HUES6 (cell line): Measurements from ENCODE around the gene LTC4S.

Source experiments
- H3K27ac ChIP-seq: 2 replicates; pipeline ENCODE4 v1.7.0; 2013; ENCODE audit warnings: low read depth, mild to moderate bottlenecking, low read length, inconsistent platforms
- H3K27me3 ChIP-seq: 2 replicates; pipeline ENCODE4 v1.6.1; 2013; ENCODE audit warnings: low read length; ENCODE audit not compliant: control insufficient read depth, insufficient read depth
- H3K36me3 ChIP-seq: 2 replicates; pipeline ENCODE4 v1.6.1; 2013; ENCODE audit warnings: low read length; ENCODE audit not compliant: control insufficient read depth, insufficient read depth
- H3K4me1 ChIP-seq: 2 replicates; pipeline ENCODE4 v1.6.1; 2013; ENCODE audit warnings: low read length; ENCODE audit not compliant: control insufficient read depth, insufficient read depth
- H3K4me3 ChIP-seq: 2 replicates; pipeline ENCODE4 v1.5.1; 2013; ENCODE audit warnings: low read depth, low read length
- H3K9ac ChIP-seq: one replicate; pipeline ENCODE4 v1.6.1; 2013; ENCODE audit warnings: mild to moderate bottlenecking, low read length
- H3K9me3 ChIP-seq: 2 replicates; pipeline ENCODE4 v1.6.1; 2013; ENCODE audit warnings: low read depth, low read length; ENCODE audit not compliant: control insufficient read depth, insufficient read depth

LTC4S gene

DNA sequence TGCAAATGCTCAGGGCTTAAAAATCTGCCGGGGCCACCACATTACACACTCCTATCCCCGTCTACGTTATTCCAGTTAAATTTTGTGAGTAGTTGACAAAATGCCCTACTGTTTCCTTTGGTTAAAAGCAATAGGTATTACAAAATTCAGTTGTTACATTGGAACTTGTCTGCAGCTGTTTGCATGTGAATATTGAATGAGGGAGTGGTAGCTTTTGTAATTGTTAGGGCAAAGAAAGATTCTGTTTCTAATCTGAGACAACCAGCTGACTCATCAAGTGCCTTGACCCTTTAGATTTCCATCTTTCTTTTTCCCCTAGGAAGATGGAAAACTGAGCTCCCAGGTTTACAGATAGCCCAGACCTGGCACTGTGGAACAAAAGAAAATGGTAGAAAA, 31.0 kb upstream of the LTC4S start:
- Histone ChIP-seq H3K9me3 (no peaks in the 10 kb centered on the region), H3K4me3 (no peak overlapping the region), H3K27me3 (no peaks in the 10 kb centered on the region), H3K4me1 (peaks cover 49% of the 10 kb centered on the region), H3K9ac (peak overlapping the region; percentile 6), H3K36me3 (peaks cover 27% of the 10 kb centered on the region), H3K27ac (no peak overlapping the region)

DNA sequence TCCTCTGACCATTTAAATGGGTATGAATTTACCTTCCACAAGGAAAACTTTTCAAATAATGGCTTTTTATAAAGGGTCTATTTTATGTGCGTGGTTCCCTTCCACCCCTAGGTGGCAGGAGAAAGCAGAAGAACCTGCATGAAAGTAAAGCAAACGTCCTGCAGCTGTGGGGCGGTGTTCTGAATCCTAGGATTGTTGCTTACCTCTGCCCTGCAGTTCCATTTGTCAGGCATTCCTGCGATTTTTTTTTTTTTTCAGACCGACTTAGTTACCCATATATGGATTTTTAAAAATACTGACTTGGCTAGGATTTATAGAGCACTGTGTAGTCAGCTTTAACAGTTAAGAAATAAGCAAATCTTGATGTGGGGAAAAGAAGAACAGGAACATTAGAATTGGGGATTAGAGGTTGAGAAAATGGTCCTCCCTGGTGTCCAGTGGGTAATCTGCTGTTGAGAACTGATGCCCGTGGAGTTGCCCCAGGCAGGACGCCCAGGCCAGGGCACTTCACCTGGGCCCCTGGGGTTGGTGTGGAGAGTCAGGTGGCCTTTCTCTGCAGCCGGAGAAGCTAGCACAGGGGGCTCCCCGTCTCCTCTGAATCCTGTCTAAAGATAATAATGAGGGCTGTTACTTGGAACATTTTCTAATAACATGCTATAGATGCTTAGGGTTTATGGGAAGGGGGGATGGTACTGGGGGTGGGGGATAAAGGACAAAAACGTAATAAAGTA, 30.4 kb upstream of the LTC4S start:
- Histone ChIP-seq H3K9me3 (no peaks in the 10 kb centered on the region), H3K27ac (no peak overlapping the region), H3K4me3 (no peak overlapping the region), H3K36me3 (peaks cover 30% of the 10 kb centered on the region), H3K9ac (peak overlapping the region; percentile 31), H3K4me1 (peaks cover 49% of the 10 kb centered on the region), H3K27me3 (no peaks in the 10 kb centered on the region)

DNA sequence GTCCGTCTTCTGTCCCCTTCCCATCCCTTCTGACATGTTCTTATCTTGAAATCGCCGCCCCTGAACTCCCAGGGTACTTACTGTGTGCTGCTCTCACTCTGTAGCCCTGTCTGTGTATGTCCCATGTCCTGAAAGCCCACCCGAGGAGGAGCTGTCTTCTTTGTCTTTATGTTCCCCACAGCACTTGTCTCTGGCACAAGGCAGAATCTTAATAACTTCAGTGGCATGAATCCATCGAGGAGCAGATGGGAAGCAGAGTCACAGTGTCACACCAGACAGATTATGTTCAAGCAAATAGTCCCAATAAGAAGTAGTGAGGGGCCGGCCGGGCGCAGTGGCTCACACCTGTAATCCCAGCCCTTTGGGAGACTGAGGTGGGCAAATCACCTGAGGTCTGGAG, 29.7 kb upstream of the LTC4S start:
- no peaks in the 10 kb centered on the region for H3K27me3 ChIP-seq
- no peak overlapping the region for H3K27ac ChIP-seq
- no peak overlapping the region for H3K4me3 ChIP-seq
- peaks cover 49% of the 10 kb centered on the region for H3K4me1 ChIP-seq
- H3K36me3 ChIP-seq = peaks cover 36% of the 10 kb centered on the region
- no peaks in the 10 kb centered on the region for H3K9me3 ChIP-seq
- peak overlapping the region; percentile 15 for H3K9ac ChIP-seq

DNA sequence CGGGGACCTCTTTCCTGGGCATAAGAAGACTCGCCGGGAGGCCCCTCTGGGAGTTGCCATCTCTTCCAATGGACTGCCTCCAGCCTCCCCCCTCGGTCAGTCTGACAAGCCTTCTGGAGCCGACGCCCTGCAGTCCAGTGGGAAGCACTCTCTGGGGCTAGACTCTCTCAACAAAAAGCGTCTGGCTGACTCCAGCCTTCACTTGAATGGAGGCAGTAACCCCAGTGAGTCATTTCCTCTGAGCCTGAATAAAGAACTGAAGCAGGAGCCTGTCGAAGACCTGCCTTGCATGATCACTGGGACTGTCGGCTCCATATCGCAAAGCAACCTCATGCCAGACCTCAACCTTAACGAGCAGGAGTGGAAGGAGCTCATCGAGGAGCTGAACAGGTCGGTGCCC, 28.4 kb upstream of the LTC4S start:
- peaks cover 49% of the 10 kb centered on the region for H3K36me3 ChIP-seq

DNA sequence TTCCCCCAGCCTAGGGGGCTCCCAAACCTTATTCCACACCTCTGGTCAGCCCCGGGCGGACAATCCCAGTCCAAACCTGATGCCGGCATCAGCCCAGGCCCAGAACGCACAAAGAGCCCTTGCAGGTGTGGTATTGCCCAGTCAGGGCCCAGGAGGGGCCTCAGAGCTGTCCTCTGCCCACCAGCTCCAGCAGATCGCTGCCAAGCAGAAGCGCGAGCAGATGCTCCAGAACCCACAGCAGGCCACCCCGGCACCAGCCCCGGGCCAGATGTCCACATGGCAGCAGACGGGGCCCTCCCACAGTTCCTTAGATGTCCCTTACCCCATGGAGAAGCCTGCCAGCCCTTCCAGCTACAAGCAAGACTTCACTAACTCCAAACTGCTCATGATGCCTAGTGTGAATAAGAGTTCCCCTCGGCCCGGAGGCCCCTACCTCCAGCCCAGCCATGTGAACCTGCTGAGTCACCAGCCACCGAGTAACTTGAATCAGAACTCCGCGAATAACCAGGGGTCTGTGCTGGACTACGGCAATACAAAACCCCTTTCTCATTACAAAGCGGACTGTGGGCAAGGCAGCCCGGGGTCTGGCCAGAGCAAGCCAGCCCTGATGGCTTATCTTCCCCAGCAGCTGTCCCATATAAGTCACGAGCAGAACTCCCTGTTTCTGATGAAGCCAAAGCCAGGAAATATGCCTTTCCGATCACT, 27.6 kb upstream of the LTC4S start:
- Histone ChIP-seq H3K4me3 (no peak overlapping the region), H3K36me3 (peaks cover 57% of the 10 kb centered on the region), H3K9me3 (no peaks in the 10 kb centered on the region), H3K9ac (peak overlapping the region; percentile 38), H3K27ac (peak overlapping the region; percentile 12), H3K4me1 (peaks cover 43% of the 10 kb centered on the region), H3K27me3 (no peaks in the 10 kb centered on the region)

More for the DNA sequence above, 28.4 kb upstream of the LTC4S start:
- Histone ChIP-seq H3K9ac (peak overlapping the region; percentile 38), H3K4me1 (peaks cover 43% of the 10 kb centered on the region), H3K27me3 (no peaks in the 10 kb centered on the region), H3K27ac (peak overlapping the region; percentile 12; the same call in 1 of the 2 replicates), H3K9me3 (no peaks in the 10 kb centered on the region), H3K4me3 (no peak overlapping the region)

DNA sequence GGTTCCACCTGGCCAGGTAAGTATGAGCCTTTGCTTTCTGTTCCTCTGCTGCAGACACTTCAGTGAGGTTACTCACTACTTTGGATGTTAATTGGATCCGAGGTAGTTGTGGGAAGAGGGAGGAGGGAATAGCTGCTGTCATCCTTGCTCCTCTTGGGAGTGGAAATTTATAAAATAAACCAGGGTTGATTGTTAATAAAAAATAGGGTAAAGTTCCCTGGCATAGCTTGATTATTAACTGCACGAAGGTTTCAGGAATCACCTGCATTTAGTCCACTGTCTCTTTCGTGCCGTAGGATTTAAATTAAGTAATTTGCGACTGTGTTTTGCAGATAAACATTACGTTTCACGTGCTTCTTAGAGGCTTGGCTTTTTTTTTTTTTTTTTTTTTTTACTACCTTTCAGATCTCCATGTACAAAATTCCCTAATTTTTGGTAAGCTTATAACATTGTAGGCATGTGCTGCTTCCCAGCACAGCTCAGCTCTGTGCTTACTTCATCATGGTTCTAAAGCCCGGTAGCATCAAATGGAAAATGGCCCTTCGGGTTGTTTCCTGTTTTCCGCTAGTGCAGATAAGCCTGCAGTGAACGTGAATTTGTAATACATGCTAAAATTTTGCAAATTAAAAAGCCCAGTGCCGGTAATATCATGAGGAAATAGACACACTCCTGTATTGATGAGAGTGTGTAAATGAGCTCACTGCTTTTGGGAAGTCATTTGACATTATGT, 26.9 kb upstream of the LTC4S start:
- Histone ChIP-seq H3K4me1 (peaks cover 40% of the 10 kb centered on the region), H3K36me3 (peaks cover 64% of the 10 kb centered on the region), H3K4me3 (no peak overlapping the region), H3K27ac (peak overlapping the region; percentile 12; the same call in 1 of the 2 replicates), H3K9me3 (no peaks in the 10 kb centered on the region), H3K27me3 (no peaks in the 10 kb centered on the region), H3K9ac (peak overlapping the region; percentile 0)

DNA sequence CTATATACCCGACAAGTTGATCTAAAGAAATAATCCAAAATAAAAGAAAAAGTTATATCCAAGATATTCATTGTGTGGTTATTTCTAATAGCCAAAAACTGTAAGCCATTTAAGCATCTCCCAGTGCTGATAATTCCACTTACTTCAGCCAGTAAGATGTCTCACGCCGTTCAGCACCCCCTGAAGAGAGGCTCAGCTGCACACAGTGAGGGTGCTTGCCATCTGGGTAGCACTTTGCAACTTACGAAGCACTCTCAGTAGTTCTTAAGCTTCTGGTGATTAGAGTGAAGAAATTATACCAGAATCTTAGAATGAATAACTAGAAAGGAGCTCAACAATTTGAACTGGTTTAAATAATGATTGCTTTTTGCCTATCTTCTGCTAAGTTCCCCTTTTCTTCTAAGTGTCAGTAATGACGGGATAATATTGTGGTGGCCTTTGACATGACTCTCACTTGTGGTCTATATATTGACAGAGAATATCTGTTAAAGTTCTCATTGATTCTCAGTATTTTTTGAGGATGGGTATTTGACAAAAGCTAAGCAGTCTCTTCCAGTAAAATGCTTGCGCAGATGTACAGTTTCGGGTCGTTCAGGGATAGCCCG, 26.2 kb upstream of the LTC4S start:
- H3K4me3 ChIP-seq = no peak overlapping the region
- peaks cover 71% of the 10 kb centered on the region for H3K36me3 ChIP-seq
- H3K9me3 ChIP-seq = no peaks in the 10 kb centered on the region
- H3K4me1 ChIP-seq = peaks cover 33% of the 10 kb centered on the region
- no peak overlapping the region for H3K9ac ChIP-seq
- no peak overlapping the region for H3K27ac ChIP-seq
- no peaks in the 10 kb centered on the region for H3K27me3 ChIP-seq

DNA sequence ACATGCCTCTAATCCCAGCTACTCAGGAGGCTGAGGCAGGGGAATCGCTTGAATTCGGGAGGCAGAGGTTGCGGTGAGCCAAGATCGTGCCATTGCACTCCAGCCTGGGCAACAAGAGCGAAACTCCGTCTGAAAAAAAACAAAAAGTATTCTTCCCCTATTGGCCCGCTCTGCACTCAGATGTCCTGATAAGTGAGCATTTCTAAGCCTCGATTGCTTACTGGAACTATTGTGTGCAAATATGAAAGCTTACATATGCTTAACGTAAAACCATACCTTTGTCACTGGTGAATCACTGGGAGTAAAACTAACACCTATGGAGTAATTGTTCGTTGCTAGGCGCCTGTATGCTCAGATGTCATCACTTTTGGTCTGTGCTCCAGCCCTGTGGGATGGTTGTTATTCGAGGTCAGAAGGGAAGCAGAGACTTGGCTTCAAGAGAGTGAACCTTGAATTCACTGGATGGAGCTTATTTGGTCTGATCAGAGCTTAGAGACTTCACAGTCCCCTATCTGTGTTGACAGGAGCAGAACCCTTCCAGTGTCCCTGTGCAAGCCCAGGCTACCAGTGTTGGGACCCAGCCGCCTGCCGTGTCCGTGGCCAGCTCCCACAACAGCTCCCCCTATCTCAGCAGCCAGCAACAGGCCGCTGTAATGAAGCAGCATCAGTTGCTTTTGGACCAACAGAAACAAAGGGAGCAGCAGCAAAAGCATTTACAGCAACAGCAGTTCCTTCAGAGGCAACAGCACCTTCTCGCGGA, 25.3 kb upstream of the LTC4S start:
- Histone ChIP-seq H3K4me3 (no peak overlapping the region), H3K27ac (no peak overlapping the region), H3K9me3 (no peaks in the 10 kb centered on the region), H3K4me1 (peaks cover 25% of the 10 kb centered on the region), H3K9ac (no peak overlapping the region), H3K36me3 (peaks cover 79% of the 10 kb centered on the region), H3K27me3 (no peaks in the 10 kb centered on the region)

DNA sequence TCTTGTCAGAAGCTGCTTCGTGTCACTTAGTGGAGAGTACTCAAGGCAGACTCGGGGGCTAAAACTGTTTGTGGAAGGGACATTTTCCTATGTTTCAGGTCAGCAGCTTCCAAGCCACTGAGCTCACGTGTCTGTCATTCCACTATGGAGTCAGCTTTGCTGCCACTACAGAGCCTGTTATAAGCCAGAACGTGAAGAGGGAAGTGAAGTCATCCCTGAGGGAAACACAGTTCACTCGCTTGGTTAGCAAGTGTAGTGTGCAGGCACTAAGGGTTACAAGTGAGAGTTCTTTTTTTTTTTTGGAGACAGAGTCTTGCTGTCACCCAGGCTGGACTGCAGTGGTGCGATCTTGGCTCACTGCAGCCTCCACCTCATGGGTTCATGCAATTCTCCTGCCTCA, 24.5 kb upstream of the LTC4S start:
- Histone ChIP-seq H3K36me3 (peaks cover 86% of the 10 kb centered on the region), H3K9me3 (no peaks in the 10 kb centered on the region), H3K4me1 (peaks cover 20% of the 10 kb centered on the region; the same call in 1 of the 2 replicates), H3K4me3 (no peak overlapping the region), H3K27me3 (no peaks in the 10 kb centered on the region), H3K27ac (no peak overlapping the region), H3K9ac (no peak overlapping the region)

DNA sequence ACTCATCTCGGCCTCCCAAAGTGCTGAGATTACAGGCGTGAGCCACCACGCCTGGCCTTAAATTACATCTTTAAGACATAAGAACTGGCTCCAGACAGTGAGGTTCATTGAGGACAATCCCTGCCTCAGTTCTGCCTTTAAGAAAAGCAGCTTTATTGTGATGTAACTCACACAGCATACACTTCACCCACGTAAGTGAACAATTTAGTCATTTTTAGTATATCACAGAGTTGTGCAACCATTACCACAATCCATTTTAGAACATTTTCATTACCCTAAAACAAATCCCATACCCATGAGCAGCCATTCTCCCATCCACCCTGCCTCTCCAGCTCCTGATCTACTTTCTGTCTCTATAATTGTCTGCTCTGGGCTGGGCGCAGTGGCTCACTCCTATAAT, 24.0 kb upstream of the LTC4S start:
- H3K9ac ChIP-seq = no peak overlapping the region
- no peak overlapping the region for H3K27ac ChIP-seq
- H3K4me1 ChIP-seq = peaks cover 20% of the 10 kb centered on the region; the same call in 1 of the 2 replicates
- H3K27me3 ChIP-seq = no peaks in the 10 kb centered on the region
- H3K4me3 ChIP-seq = no peak overlapping the region
- no peaks in the 10 kb centered on the region for H3K9me3 ChIP-seq
- peaks cover 92% of the 10 kb centered on the region for H3K36me3 ChIP-seq
